ENCODE data around the gene TAP2. TPM values are rescaled to one million over a fixed set of nuclear protein-coding genes. Genes with fewer than 3 reads are reported as not detected.

The TAP2 gene
- total and polyA plus RNA-seq, 2 of the 13 experiments (the other 11 are each of a cell fraction or from before 2014, with no cell fraction given) = 10.3 to 17.6 TPM

DNA sequence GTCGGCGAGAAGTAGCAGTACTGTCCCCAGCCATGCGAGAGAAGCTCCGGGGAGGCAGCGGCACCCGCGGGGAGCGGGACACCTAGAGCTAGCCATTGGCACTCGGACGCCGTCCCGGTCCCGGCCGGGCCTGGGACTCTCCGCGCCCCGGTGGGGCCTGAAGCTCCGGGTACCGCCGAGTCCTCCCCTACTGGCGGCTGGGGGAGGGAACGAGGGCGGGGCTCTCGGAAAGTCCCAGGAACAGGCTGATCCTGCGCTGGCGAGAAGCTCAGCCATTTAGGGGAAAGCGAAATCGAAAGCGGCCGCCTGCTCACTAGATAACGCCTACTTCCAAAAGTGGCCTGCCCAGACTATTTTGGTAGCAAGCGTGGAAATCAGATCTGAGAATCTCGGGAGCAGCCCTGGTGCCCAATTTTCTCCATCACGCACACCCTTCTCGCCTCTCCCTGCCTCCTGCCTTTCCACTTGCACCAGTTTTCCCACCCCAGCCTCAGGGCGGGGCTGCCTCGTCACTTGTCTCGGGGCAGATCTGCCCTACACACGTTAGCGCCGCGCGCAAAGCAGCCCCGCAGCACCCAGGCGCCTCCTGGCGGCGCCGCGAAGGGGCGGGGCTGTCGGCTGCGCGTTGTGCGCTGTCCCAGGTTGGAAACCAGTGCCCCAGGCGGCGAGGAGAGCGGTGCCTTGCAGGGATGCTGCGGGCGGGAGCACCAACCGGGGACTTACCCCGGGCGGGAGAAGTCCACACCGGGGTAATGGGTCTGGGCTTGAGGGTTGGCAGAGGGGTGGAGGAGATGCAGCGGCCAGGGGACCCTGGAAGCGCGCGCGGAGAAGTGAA lies 15.2 kb upstream of the TAP2 start, which contains the start of the genes PSMB9 and TAP1 (continued):
- TF ChIP-seq, protein P1, sequence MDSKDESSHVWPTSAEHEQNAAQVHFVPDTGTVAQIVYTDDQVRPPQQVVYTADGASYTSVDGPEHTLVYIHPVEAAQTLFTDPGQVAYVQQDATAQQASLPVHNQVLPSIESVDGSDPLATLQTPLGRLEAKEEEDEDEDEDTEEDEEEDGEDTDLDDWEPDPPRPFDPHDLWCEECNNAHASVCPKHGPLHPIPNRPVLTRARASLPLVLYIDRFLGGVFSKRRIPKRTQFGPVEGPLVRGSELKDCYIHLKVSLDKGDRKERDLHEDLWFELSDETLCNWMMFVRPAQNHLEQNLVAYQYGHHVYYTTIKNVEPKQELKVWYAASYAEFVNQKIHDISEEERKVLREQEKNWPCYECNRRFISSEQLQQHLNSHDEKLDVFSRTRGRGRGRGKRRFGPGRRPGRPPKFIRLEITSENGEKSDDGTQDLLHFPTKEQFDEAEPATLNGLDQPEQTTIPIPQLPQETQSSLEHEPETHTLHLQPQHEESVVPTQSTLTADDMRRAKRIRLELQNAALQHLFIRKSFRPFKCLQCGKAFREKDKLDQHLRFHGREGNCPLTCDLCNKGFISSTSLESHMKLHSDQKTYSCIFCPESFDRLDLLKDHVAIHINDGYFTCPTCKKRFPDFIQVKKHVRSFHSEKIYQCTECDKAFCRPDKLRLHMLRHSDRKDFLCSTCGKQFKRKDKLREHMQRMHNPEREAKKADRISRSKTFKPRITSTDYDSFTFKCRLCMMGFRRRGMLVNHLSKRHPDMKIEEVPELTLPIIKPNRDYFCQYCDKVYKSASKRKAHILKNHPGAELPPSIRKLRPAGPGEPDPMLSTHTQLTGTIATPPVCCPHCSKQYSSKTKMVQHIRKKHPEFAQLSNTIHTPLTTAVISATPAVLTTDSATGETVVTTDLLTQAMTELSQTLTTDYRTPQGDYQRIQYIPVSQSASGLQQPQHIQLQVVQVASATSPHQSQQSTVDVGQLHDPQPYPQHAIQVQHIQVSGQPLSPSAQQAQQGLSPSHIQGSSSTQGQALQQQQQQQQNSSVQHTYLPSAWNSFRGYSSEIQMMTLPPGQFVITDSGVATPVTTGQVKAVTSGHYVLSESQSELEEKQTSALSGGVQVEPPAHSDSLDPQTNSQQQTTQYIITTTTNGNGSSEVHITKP (CRISPR knock-in tag; IDR thresholded peaks at IDR 0.05; ENCODE audit: low read depth) = no peak
- TF ChIP-seq, protein P2, sequence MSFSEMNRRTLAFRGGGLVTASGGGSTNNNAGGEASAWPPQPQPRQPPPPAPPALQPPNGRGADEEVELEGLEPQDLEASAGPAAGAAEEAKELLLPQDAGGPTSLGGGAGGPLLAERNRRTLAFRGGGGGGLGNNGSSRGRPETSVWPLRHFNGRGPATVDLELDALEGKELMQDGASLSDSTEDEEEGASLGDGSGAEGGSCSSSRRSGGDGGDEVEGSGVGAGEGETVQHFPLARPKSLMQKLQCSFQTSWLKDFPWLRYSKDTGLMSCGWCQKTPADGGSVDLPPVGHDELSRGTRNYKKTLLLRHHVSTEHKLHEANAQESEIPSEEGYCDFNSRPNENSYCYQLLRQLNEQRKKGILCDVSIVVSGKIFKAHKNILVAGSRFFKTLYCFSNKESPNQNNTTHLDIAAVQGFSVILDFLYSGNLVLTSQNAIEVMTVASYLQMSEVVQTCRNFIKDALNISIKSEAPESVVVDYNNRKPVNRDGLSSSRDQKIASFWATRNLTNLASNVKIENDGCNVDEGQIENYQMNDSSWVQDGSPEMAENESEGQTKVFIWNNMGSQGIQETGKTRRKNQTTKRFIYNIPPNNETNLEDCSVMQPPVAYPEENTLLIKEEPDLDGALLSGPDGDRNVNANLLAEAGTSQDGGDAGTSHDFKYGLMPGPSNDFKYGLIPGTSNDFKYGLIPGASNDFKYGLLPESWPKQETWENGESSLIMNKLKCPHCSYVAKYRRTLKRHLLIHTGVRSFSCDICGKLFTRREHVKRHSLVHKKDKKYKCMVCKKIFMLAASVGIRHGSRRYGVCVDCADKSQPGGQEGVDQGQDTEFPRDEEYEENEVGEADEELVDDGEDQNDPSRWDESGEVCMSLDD (CRISPR knock-in tag; IDR thresholded peaks at IDR 0.05; ENCODE audit: borderline replicate concordance) = no peak; the same call in 1 of the 2 replicates
- peak in 1 of 2 experiments; percentile 2; a peak in 1 of 4 replicates for TF ChIP-seq EP300 (IDR thresholded peaks at IDR 0.05; ENCODE audit: low read depth in 2 of 2, low read length in 2 of 2)
- TF ChIP-seq EP300 (CRISPR knock-in tag; IDR thresholded peaks at IDR 0.05; ENCODE audit: borderline replicate concordance) = no peak; the same call in 1 of the 2 replicates
- TF ChIP-seq ZNF776 (CRISPR knock-in tag; IDR thresholded peaks at IDR 0.05) = no peak; the same call in 1 of the 2 replicates
- TF ChIP-seq TCF7 (IDR thresholded peaks at IDR 0.05; ENCODE audit: low read depth) = no peak
- peak; percentile 67; the same call in 1 of the 2 replicates for TF ChIP-seq KAT7 (CRISPR knock-in tag; IDR thresholded peaks at IDR 0.05; ENCODE audit: borderline replicate concordance)
- peak in 1 of 2 experiments; percentile 91; a peak in 2 of 4 replicates for TF ChIP-seq KLF16 (CRISPR knock-in tag; IDR thresholded peaks at IDR 0.05)
- no peak; the same call in 1 of the 2 replicates for TF ChIP-seq ZNF773 (CRISPR knock-in tag; IDR thresholded peaks at IDR 0.05; ENCODE audit: borderline replicate concordance)
- no peak for TF ChIP-seq PRDM4 (CRISPR knock-in tag; IDR thresholded peaks at IDR 0.05; ENCODE audit: borderline replicate concordance)
- TF ChIP-seq MLX (CRISPR knock-in tag; IDR thresholded peaks at IDR 0.05) = no peak; the same call in 1 of the 2 replicates
- TF ChIP-seq ISX (CRISPR knock-in tag; conservative IDR thresholded peaks at IDR 0.05) = peak; percentile 90; the same call in 1 of the 2 replicates
- peak; percentile 34; the same call in 1 of the 2 replicates for TF ChIP-seq HNF4A (CRISPR knock-in tag; IDR thresholded peaks at IDR 0.05)
- no peak for TF ChIP-seq NFKBIZ (CRISPR knock-in tag; IDR thresholded peaks at IDR 0.05)
- TF ChIP-seq GRHL1 (CRISPR knock-in tag; conservative IDR thresholded peaks at IDR 0.05) = no peak
